HG02973 (cell line): ENCODE results near the gene MAU2.

ENCODE experiments used
- ATAC-seq: cut with Tn5 transposase; IDR thresholded peaks from one replicate; pipeline ENCODE4 v1.9.1; 2021; ENCODE audit warnings: moderate library complexity; ENCODE audit not compliant: unreplicated experiment

MAU2 gene

GRCh38 chr19:19305066-19305465, 15.6 kb upstream of the MAU2 start:
- no peak for ATAC-seq

- ATAC-seq: no peak
Measured at GRCh38 chr19:19305696-19306095, 14.9 kb upstream of the MAU2 start.

- ATAC-seq: no peak
Measured at GRCh38 chr19:19306191-19306590, 14.4 kb upstream of the MAU2 start.

GRCh38 chr19:19308373-19308772, 12.3 kb upstream of the MAU2 start:
- no peak for ATAC-seq

GRCh38 chr19:19315444-19315843, 5.2 kb upstream of the MAU2 start:
- no peak for ATAC-seq

GRCh38 chr19:19316082-19316481, 4.5 kb upstream of the MAU2 start:
- no peak for ATAC-seq

GRCh38 chr19:19319732-19320360, 783 bp upstream of the MAU2 start:
- no peak for ATAC-seq

- ATAC-seq: peak; percentile 2
Measured at GRCh38 chr19:19321141-19321577, 530 bp downstream of the MAU2 start.

- no peak for ATAC-seq
Measured at GRCh38 chr19:19324059-19324770, 3.6 kb downstream of the MAU2 start.

GRCh38 chr19:19327672-19328071, 7.0 kb downstream of the MAU2 start:
- ATAC-seq: no peak

- no peak for ATAC-seq
Measured at GRCh38 chr19:19329126-19329525, 8.5 kb downstream of the MAU2 start.

- no peak for ATAC-seq
Measured at GRCh38 chr19:19334063-19334988, 13.7 kb downstream of the MAU2 start.

- ATAC-seq: no peak
Measured at GRCh38 chr19:19334989-19335344, 14.3 kb downstream of the MAU2 start.

GRCh38 chr19:19335408-19336158, 15.0 kb downstream of the MAU2 start:
- no peak for ATAC-seq

GRCh38 chr19:19336597-19336996, 16.0 kb downstream of the MAU2 start:
- no peak for ATAC-seq

GRCh38 chr19:19337120-19337519, 16.5 kb downstream of the MAU2 start:
- no peak for ATAC-seq

- ATAC-seq: no peak
Measured at GRCh38 chr19:19338082-19338481, 17.5 kb downstream of the MAU2 start.

GRCh38 chr19:19341026-19341425, 20.4 kb downstream of the MAU2 start:
- no peak for ATAC-seq

GRCh38 chr19:19342086-19343015, 21.7 kb downstream of the MAU2 start:
- no peak for ATAC-seq

GRCh38 chr19:19343016-19343362, 22.4 kb downstream of the MAU2 start:
- ATAC-seq: no peak
